Activated naive CD4-positive, alpha-beta T cell treated with anti-CD3 and anti-CD28 coated beads for 36 hours (primary cell): ENCODE measurements around the gene POLE3. TPM values are rescaled to one million over a fixed set of nuclear protein-coding genes. Genes with fewer than 3 reads are reported as not detected.
A peak's percentile ranks its signal among the peaks of the same experiment; 100 is the strongest.

Experiments used
- CTCF ChIA-PET: fragments of 350-600 bp; sonication (Branson Sonifier 250); formaldehyde crosslinking; loops from one replicate; lab custom pipeline; 2021; ENCODE audit warnings: antibody characterized with exemption; lab: Charles Lee
- DNase-seq: peaks from one replicate; pipeline ENCODE4 v3.0.0-alpha.2; 2020
- H3K27ac Mint-ChIP-seq: one replicate; pipeline ENCODE4 v1.8.0; 2021; ENCODE audit warnings: mild to moderate bottlenecking, mixed read lengths
- H3K27me3 Mint-ChIP-seq: one replicate; pipeline ENCODE4 v1.8.0; 2021; ENCODE audit warnings: low read depth, mixed read lengths
- H3K36me3 Mint-ChIP-seq: one replicate; pipeline ENCODE4 v1.8.0; 2021; ENCODE audit warnings: low read depth, mixed read lengths
- H3K4me1 Mint-ChIP-seq: one replicate; pipeline ENCODE4 v1.8.0; 2021; ENCODE audit warnings: low read depth, mixed read lengths
- H3K4me3 Mint-ChIP-seq: one replicate; pipeline ENCODE4 v1.8.0; 2021; ENCODE audit warnings: mild to moderate bottlenecking, moderate library complexity, mixed read lengths
- H3K9me3 Mint-ChIP-seq: one replicate; pipeline ENCODE4 v1.8.0; 2021; ENCODE audit warnings: mixed read lengths
- intact Hi-C: fragments of 100-400 bp; cut with micrococcal nuclease; formaldehyde crosslinking; loops from one replicate; pipeline ENCODE4 v1.15.1; 2023
- total RNA-seq, 2 experiments: library from RNA; stranded (reverse); gene quantifications; one replicate each; pipeline ENCODE4 v1.2.3, GENCODE V29; 2021

Gene POLE3
- total RNA-seq, 2 experiments from 2014 or later = 34.1 to 37.4 TPM

DNA sequence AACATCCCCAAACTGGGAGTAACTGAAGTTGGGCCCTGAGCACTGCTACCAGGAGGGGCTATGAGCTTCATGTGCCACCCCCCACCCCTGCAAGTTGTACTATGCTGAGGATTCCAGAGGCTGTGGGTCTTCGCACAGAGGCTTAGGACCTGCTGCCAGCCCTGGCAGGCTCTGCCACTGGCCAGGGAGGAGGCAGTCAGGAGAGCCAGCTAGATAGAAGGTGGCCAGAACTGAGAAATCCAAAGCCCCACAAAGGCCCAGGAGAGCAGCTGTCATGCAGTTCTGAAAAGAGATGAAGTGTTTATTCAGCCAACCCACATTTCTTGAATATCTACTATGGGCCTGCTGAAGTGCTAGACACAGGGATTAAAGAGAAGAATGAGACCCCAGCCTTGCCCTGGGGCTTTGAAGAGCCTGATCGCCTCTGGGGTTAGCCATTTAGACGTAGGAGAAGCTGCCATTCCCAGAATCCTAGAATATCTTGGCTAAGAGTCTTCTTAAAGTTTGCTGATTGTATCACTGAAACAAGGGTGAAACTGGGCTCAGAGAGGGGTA is 10.8 kb downstream of the POLE3 start:
- no peak for DNase-seq
- CTCF ChIA-PET = interaction anchor here (0.5 to 6.7 kb wide), 7 partner anchors 11 to 1060 kb away, joined by 4 to 61 read pairs (median 5); partner anchors contain the start of genes C9orf43, CDC26, POLE3 and PRPF4
- Mint-ChIP-seq H3K27me3 (no peaks in the 10 kb centered on the region), H3K4me1 (peaks cover 20% of the 10 kb centered on the region), H3K27ac (no peak overlapping the region), H3K36me3 (no peaks in the 10 kb centered on the region), H3K9me3 (no peaks in the 10 kb centered on the region), H3K4me3 (peak overlapping the region; percentile 69)
- intact Hi-C loops = loop anchor here (2.0 kb wide), 7 partner anchors 23 to 259 kb away; partner anchors contain the start of genes CDC26, FKBP15, HDHD3 and PRPF4

- no peak overlapping the region for H3K27ac Mint-ChIP-seq
- H3K27me3 Mint-ChIP-seq = no peaks in the 10 kb centered on the region
- H3K4me1 Mint-ChIP-seq = peaks cover 20% of the 10 kb centered on the region
- DNase-seq = no peak
- no peaks in the 10 kb centered on the region for H3K36me3 Mint-ChIP-seq
- intact Hi-C loops = no loop called here
- H3K9me3 Mint-ChIP-seq = no peaks in the 10 kb centered on the region
- no peak overlapping the region for H3K4me3 Mint-ChIP-seq
- CTCF ChIA-PET = interaction anchor here (0.7 to 2.2 kb wide), 6 partner anchors 12 to 193 kb away, joined by 3 to 7 read pairs (median 4); partner anchors contain the start of genes C9orf43 and POLE3
Measured at GRCh38 chr9:113398796-113399195, 11.7 kb downstream of the POLE3 start.

DNA sequence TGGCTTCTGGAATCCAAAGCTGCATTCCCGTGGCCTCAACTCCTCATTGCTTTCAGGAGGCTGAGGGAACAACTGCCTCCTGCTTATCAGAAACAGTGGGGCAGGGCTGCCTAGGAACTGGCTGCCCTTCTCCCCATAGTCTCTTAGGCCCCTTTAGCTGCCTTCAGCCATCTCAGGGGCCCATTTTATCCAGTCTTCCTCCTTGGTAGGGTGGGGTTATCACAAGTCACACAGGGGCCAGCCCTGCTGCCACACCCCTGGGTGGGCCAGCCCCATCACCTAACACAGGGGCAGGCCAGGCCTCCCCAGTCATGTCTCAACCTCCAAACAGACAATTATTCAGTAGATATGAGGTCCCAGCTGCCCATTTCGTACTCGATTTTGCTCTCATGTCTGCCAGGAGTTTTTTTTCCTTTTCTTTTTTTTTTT is 13.3 kb downstream of the POLE3 start:
- DNase-seq = no peak
- no peaks in the 10 kb centered on the region for H3K36me3 Mint-ChIP-seq
- intact Hi-C loops = no loop called here
- H3K27me3 Mint-ChIP-seq = no peaks in the 10 kb centered on the region
- no peak overlapping the region for H3K4me3 Mint-ChIP-seq
- H3K27ac Mint-ChIP-seq = no peak overlapping the region
- CTCF ChIA-PET = interaction anchor here (0.6 kb wide), 1 partner anchor 110 kb away, joined by 3 read pairs; no protein-coding TSS in a partner anchor
- H3K4me1 Mint-ChIP-seq = peaks cover 20% of the 10 kb centered on the region
- H3K9me3 Mint-ChIP-seq = no peaks in the 10 kb centered on the region

- Mint-ChIP-seq H3K27me3 (no peaks in the 10 kb centered on the region), H3K36me3 (no peaks in the 10 kb centered on the region), H3K27ac (no peak overlapping the region), H3K9me3 (no peaks in the 10 kb centered on the region), H3K4me1 (peaks cover 13% of the 10 kb centered on the region), H3K4me3 (no peak overlapping the region)
- CTCF ChIA-PET = interaction anchor here (0.6 to 2.0 kb wide), 3 partner anchors 45 to 121 kb away, joined by 3 to 5 read pairs (median 3); partner anchors contain the start of gene CDC26
- no peak for DNase-seq
- intact Hi-C loops = no loop called here
Measured at GRCh38 chr9:113395000-113395861, 15.2 kb downstream of the POLE3 start.

GRCh38 chr9:113393281-113393680 is 17.2 kb downstream of the POLE3 start:
- Mint-ChIP-seq H3K4me3 (no peak overlapping the region), H3K27ac (no peak overlapping the region), H3K27me3 (no peaks in the 10 kb centered on the region), H3K9me3 (no peaks in the 10 kb centered on the region), H3K36me3 (no peaks in the 10 kb centered on the region), H3K4me1 (peaks cover 1% of the 10 kb centered on the region)
- no peak for DNase-seq
- intact Hi-C loops = no loop called here
- CTCF ChIA-PET = interaction anchor here (0.6 to 0.7 kb wide), 2 partner anchors 149 to 197 kb away, joined by 3 to 4 read pairs; no protein-coding TSS in a partner anchor

DNA sequence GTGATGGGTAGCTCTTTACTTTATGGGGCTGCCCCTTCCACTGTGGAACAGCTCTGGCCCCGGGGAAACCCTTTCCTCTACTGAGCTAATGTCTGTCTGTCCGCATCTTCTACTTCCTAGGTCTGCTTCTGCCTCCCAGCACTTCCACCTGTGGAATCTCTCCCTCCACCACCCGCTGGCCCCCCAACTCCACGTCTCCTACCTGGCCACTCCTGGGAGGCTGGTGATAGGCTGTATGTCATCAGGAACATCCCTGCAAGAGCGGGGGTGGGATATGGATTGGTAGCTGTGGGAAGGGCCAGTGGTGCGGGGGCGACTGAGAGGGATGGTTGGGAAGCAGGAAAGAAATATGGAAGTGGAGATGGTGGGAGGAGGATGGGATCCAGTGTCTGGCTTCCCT is 18.6 kb downstream of the POLE3 start:
- intact Hi-C loops = no loop called here
- no peak overlapping the region for H3K4me3 Mint-ChIP-seq
- no peaks in the 10 kb centered on the region for H3K27me3 Mint-ChIP-seq
- no peak overlapping the region for H3K27ac Mint-ChIP-seq
- no peak for DNase-seq
- H3K9me3 Mint-ChIP-seq = no peaks in the 10 kb centered on the region
- H3K36me3 Mint-ChIP-seq = peaks cover 3% of the 10 kb centered on the region
- H3K4me1 Mint-ChIP-seq = no peaks in the 10 kb centered on the region
- CTCF ChIA-PET = interaction anchor here (0.6 to 1.5 kb wide), 3 partner anchors 54 to 284 kb away, joined by 3 to 4 read pairs (median 3); no protein-coding TSS in a partner anchor

DNA sequence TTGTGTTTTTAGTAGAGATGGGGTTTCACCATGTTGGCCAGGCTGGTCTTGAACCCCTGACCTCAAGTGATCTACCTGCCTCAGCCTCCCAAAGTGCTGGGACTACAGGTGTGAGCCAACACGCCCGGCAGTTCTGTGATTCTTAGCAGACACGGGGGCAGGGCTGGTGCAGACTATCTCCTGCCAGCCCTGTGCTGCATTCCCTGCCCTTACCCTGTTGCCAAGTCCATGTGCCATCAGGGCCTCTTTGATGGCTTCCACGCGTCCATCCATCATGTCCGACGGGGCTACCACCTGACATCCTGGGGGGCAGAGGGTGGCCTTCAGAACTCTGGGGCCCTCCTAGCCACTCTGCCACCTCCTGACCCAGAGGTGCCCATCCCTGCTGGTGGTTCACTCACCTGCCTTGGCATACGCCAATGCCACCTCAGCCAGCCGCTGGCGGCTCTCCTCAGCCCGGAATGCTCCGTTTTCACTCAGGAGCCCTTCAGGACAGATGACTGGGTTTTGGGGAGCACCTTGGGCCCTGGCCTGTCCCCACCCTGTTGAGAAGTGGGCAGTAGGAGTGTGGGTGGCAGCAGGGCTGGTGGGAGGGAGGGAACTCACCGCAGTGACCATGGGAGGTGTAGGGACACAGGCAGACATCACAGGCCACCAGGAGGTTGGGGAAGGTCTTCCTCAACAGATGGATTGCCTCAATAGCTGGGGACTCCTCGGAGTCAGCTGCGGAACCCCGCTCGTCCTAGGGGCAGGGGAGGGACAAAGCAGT is 20.1 kb downstream of the POLE3 start:
- Mint-ChIP-seq H3K36me3 (peaks cover 7% of the 10 kb centered on the region), H3K27me3 (no peaks in the 10 kb centered on the region), H3K4me3 (no peak overlapping the region), H3K4me1 (no peaks in the 10 kb centered on the region), H3K9me3 (no peaks in the 10 kb centered on the region), H3K27ac (no peak overlapping the region)
- CTCF ChIA-PET = interaction anchor here (0.6 kb wide), 1 partner anchor 35 kb away, joined by 4 read pairs; no protein-coding TSS in a partner anchor
- DNase-seq = no peak
- intact Hi-C loops = no loop called here

GRCh38 chr9:113389451-113389850 is 21.0 kb downstream of the POLE3 start:
- intact Hi-C loops = no loop called here
- CTCF ChIA-PET = no interaction called here
- no peak overlapping the region for H3K4me3 Mint-ChIP-seq
- H3K9me3 Mint-ChIP-seq = no peaks in the 10 kb centered on the region
- H3K36me3 Mint-ChIP-seq = peaks cover 7% of the 10 kb centered on the region
- no peak overlapping the region for H3K27ac Mint-ChIP-seq
- DNase-seq = no peak
- H3K27me3 Mint-ChIP-seq = no peaks in the 10 kb centered on the region
- no peaks in the 10 kb centered on the region for H3K4me1 Mint-ChIP-seq

DNA sequence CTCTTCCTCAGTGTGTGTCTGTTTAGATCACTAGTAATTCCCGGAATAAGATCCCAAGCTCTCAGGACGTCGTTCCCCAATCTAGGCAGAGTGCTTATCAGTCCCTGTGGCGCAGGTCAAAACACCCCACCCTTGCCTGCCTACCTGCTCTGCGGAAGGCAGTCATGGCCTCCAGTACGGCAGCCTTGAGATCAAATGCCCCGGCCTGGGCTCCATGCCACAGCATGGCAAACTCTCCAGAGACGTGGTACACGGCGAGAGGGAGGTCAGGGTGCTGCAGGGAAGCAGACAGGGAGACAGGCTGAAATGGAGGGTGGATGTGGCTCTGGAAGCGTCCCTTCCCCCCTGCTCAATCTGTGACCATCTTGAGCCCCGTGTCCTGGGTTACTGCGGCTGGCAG is 21.6 kb downstream of the POLE3 start:
- Mint-ChIP-seq H3K9me3 (no peaks in the 10 kb centered on the region), H3K27me3 (no peaks in the 10 kb centered on the region), H3K4me1 (no peaks in the 10 kb centered on the region), H3K36me3 (peaks cover 7% of the 10 kb centered on the region), H3K4me3 (no peak overlapping the region), H3K27ac (no peak overlapping the region)
- DNase-seq = no peak
- intact Hi-C loops = no loop called here
- CTCF ChIA-PET = no interaction called here

- H3K4me3 Mint-ChIP-seq = no peak overlapping the region
- H3K36me3 Mint-ChIP-seq = peaks cover 7% of the 10 kb centered on the region
- H3K27me3 Mint-ChIP-seq = no peaks in the 10 kb centered on the region
- CTCF ChIA-PET = interaction anchor here (1.2 kb wide), 1 partner anchor 14 kb away, joined by 3 read pairs; the partner anchor contains the start of gene ALAD
- DNase-seq = no peak
- intact Hi-C loops = no loop called here
- no peaks in the 10 kb centered on the region for H3K9me3 Mint-ChIP-seq
- H3K4me1 Mint-ChIP-seq = no peaks in the 10 kb centered on the region
- no peak overlapping the region for H3K27ac Mint-ChIP-seq
Measured at GRCh38 chr9:113387560-113388230, 22.8 kb downstream of the POLE3 start.

GRCh38 chr9:113386571-113387393 is 23.7 kb downstream of the POLE3 start:
- Mint-ChIP-seq H3K36me3 (peaks cover 7% of the 10 kb centered on the region), H3K9me3 (no peaks in the 10 kb centered on the region), H3K4me3 (no peak overlapping the region), H3K4me1 (no peaks in the 10 kb centered on the region), H3K27me3 (no peaks in the 10 kb centered on the region), H3K27ac (no peak overlapping the region)
- intact Hi-C loops = no loop called here
- CTCF ChIA-PET = interaction anchor here (0.5 to 1.2 kb wide), 3 partner anchors 9 to 906 kb away, joined by 3 to 7 read pairs (median 3); partner anchors contain the start of gene ALAD
- no peak for DNase-seq
